Activated naive CD8-positive, alpha-beta T cell treated with anti-CD3 and anti-CD28 coated beads, Interleukin-2, amount 50 U/mL, for 16 hours (primary cell): Measurements from ENCODE around the gene WRAP73.

Experiments used
- DNase-seq: peaks from one replicate; pipeline ENCODE4 v3.0.0-alpha.2; 2020; ENCODE audit warnings: low read depth, low spot score

WRAP73 gene

GRCh38 chr1:3614755-3615742 lies 34.9 kb downstream of the WRAP73 start:
- DNase-seq: no peak

GRCh38 chr1:3612123-3612522 lies 37.8 kb downstream of the WRAP73 start:
- no peak for DNase-seq

GRCh38 chr1:3611170-3612019 lies 38.5 kb downstream of the WRAP73 start, which contains the start of gene MEGF6:
MEGF6 (minus strand) TSS chr1:3611508; CDS start chr1:3611268, 240 bp downstream.
- peak; percentile 34 for DNase-seq

GRCh38 chr1:3610527-3611169 lies 39.3 kb downstream of the WRAP73 start:
- DNase-seq: no peak

- no peak for DNase-seq
These were observed 40.0 kb downstream of the WRAP73 start for GRCh38 chr1:3609769-3610526.

GRCh38 chr1:3609016-3609768 lies 40.7 kb downstream of the WRAP73 start:
- no peak for DNase-seq

GRCh38 chr1:3608154-3608553 lies 41.7 kb downstream of the WRAP73 start:
- DNase-seq: no peak

GRCh38 chr1:3607703-3608065 lies 42.2 kb downstream of the WRAP73 start:
- DNase-seq: no peak

GRCh38 chr1:3606779-3607702 lies 42.9 kb downstream of the WRAP73 start:
- DNase-seq: no peak

- no peak for DNase-seq
These were observed 44.7 kb downstream of the WRAP73 start for GRCh38 chr1:3604997-3605823.

- DNase-seq: no peak
These were observed 45.4 kb downstream of the WRAP73 start for GRCh38 chr1:3604468-3604974.

GRCh38 chr1:3603571-3604467 lies 46.1 kb downstream of the WRAP73 start:
- DNase-seq: no peak

- no peak for DNase-seq
These were observed 46.7 kb downstream of the WRAP73 start for GRCh38 chr1:3603156-3603555.

- no peak for DNase-seq
These were observed 47.5 kb downstream of the WRAP73 start for GRCh38 chr1:3602375-3602774.

GRCh38 chr1:3601743-3602142 lies 48.2 kb downstream of the WRAP73 start:
- DNase-seq: no peak

GRCh38 chr1:3600354-3600753 lies 49.5 kb downstream of the WRAP73 start:
- DNase-seq: no peak

GRCh38 chr1:3599816-3600215 lies 50.1 kb downstream of the WRAP73 start:
- no peak for DNase-seq
